COLO668 (cell line): ENCODE results near the gene FNDC3B.
A peak's percentile ranks its signal among the peaks of the same experiment; 100 is the strongest.
"Not testable (repeated sequence)": the region's sequence is repeated elsewhere in the genome, so short reads cannot be mapped to it uniquely, and the experiment has no call there.

Experiments used
- DNase-seq: peaks from one replicate; lab custom pipeline; 2025; ENCODE audit not compliant: unreplicated experiment; lab: John Stamatoyannopoulos, UW

FNDC3B gene

GRCh38 chr3:172030181-172030580 lies 9.2 kb upstream of the FNDC3B start:
- DNase-seq = no peak

GRCh38 chr3:172031996-172032395 lies 7.4 kb upstream of the FNDC3B start:
- no peak for DNase-seq

GRCh38 chr3:172033396-172033795 lies 6.0 kb upstream of the FNDC3B start:
- no peak for DNase-seq

GRCh38 chr3:172034786-172035685 lies 4.3 kb upstream of the FNDC3B start:
- peak; percentile 2 for DNase-seq

GRCh38 chr3:172036541-172037215 lies 2.7 kb upstream of the FNDC3B start:
- no peak for DNase-seq

GRCh38 chr3:172038798-172039435 lies 461 bp upstream of the FNDC3B start:
- DNase-seq = no peak

- DNase-seq = peak; percentile 53
These were observed 951 bp downstream of the FNDC3B start for GRCh38 chr3:172040078-172040980.

GRCh38 chr3:172040981-172041963 lies 1.9 kb downstream of the FNDC3B start:
- no peak for DNase-seq

GRCh38 chr3:172042136-172042662 lies 2.8 kb downstream of the FNDC3B start:
- DNase-seq = no peak

- not testable (repeated sequence) for DNase-seq
These were observed 3.3 kb downstream of the FNDC3B start for GRCh38 chr3:172042663-172043179.

- DNase-seq = no peak
These were observed 3.9 kb downstream of the FNDC3B start for GRCh38 chr3:172043233-172043632.

GRCh38 chr3:172043766-172044165 lies 4.4 kb downstream of the FNDC3B start:
- DNase-seq = no peak

GRCh38 chr3:172044833-172045585 lies 5.6 kb downstream of the FNDC3B start:
- no peak for DNase-seq

- no peak for DNase-seq
These were observed 7.0 kb downstream of the FNDC3B start for GRCh38 chr3:172046268-172046915.

- DNase-seq = no peak
These were observed 8.3 kb downstream of the FNDC3B start for GRCh38 chr3:172047567-172048115.

GRCh38 chr3:172048599-172048998 lies 9.2 kb downstream of the FNDC3B start:
- DNase-seq = no peak

GRCh38 chr3:172051310-172051956 lies 12.1 kb downstream of the FNDC3B start:
- DNase-seq = no peak
